ENCODE data around the gene SLC35F5. TPM values are rescaled to one million over a fixed set of nuclear protein-coding genes. Genes with fewer than 3 reads are reported as not detected.
"Not testable (repeated sequence)": the region's sequence is repeated elsewhere in the genome, so short reads cannot be mapped to it uniquely, and the experiment has no call there.

The SLC35F5 gene
- total and polyA plus RNA-seq, 12 donors: 22.5 to 466 (median 201) TPM

GRCh38 chr2:113675875-113676274 is 80.6 kb downstream of the SLC35F5 start:
- intact Hi-C loops (cut with DNase I): no loop called here
- Histone ChIP-seq H3K36me3 (replicated peaks in 1 of 2) (no peaks in the 10 kb centered on the region), H3K9me3 (replicated peaks in 1 of 3) (no peaks in the 10 kb centered on the region), H3K27me3 (no peaks in the 10 kb centered on the region), H3K27ac (no peak overlapping the region), H3K4me3 (no peak overlapping the region), H3K4me1 (replicated peaks in 1 of 2) (no peaks in the 10 kb centered on the region)
- TF ChIP-seq, protein P1, sequence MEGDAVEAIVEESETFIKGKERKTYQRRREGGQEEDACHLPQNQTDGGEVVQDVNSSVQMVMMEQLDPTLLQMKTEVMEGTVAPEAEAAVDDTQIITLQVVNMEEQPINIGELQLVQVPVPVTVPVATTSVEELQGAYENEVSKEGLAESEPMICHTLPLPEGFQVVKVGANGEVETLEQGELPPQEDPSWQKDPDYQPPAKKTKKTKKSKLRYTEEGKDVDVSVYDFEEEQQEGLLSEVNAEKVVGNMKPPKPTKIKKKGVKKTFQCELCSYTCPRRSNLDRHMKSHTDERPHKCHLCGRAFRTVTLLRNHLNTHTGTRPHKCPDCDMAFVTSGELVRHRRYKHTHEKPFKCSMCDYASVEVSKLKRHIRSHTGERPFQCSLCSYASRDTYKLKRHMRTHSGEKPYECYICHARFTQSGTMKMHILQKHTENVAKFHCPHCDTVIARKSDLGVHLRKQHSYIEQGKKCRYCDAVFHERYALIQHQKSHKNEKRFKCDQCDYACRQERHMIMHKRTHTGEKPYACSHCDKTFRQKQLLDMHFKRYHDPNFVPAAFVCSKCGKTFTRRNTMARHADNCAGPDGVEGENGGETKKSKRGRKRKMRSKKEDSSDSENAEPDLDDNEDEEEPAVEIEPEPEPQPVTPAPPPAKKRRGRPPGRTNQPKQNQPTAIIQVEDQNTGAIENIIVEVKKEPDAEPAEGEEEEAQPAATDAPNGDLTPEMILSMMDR (IDR thresholded peaks at IDR 0.05): no peak
- TF ChIP-seq POLR2A (IDR thresholded peaks at IDR 0.05): no peak
- 67 to 81% (median 77%) methylated on average over 8 to 9 of the region's 9 CpGs for WGBS, 4 donors
- DNase-seq: no peak

DNA sequence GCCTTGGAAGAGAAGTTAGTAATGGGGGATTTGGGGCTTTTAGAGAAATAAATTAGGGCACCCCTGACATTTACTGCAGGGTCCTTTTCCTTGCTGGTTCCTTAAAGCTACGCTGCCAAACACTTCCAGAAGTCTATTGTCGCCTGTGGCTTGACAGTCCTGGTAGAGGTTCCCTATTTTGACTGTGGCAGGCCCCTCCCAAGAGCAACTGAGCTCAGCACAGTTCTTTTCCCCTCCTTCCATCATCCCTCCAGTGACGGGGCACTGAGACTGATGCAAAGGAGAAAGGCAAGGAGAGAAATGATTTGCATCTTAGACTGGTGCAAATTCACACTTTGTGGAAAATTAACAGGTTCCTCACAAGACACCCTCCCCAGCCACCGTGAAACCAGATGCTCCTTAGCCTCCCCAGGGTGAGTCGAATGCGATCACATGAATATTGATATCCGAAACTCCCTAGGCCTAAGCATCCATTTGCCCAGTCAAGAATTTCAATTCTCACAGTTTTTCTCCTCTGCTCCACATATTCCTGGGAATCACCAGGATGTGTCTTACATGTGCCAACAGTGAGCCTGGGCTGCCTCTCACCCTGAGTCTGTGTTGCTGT is 84.0 kb downstream of the SLC35F5 start:
- intact Hi-C loops (cut with DNase I): no loop called here
- Histone ChIP-seq H3K27me3 (no peaks in the 10 kb centered on the region), H3K9me3 (replicated peaks in 1 of 3) (no peaks in the 10 kb centered on the region), H3K4me3 (no peak overlapping the region), H3K4me1 (replicated peaks in 1 of 2) (no peaks in the 10 kb centered on the region), H3K36me3 (replicated peaks in 1 of 2) (no peaks in the 10 kb centered on the region), H3K27ac (no peak overlapping the region)
- TF ChIP-seq POLR2A (IDR thresholded peaks at IDR 0.05): no peak
- TF ChIP-seq, protein P1 (IDR thresholded peaks at IDR 0.05): no peak
- DNase-seq: no peak
- WGBS, 4 donors: 71 to 77% (median 74%) methylated on average over 7 of the region's 7 CpGs

- H3K36me3 ChIP-seq (replicated peaks in 1 of 2); H3K4me3 ChIP-seq; H3K27me3 ChIP-seq; H3K9me3 ChIP-seq (replicated peaks in 1 of 3); intact Hi-C loops (cut with DNase I); H3K27ac ChIP-seq; DNase-seq; H3K4me1 ChIP-seq (replicated peaks in 1 of 2): not testable (repeated sequence)
- WGBS, 4 donors: 94 to 96% (median 95%) methylated on average over 16 to 21 of the region's 21 CpGs
These were observed 87.4 kb downstream of the SLC35F5 start for GRCh38 chr2:113669013-113669412.

DNA sequence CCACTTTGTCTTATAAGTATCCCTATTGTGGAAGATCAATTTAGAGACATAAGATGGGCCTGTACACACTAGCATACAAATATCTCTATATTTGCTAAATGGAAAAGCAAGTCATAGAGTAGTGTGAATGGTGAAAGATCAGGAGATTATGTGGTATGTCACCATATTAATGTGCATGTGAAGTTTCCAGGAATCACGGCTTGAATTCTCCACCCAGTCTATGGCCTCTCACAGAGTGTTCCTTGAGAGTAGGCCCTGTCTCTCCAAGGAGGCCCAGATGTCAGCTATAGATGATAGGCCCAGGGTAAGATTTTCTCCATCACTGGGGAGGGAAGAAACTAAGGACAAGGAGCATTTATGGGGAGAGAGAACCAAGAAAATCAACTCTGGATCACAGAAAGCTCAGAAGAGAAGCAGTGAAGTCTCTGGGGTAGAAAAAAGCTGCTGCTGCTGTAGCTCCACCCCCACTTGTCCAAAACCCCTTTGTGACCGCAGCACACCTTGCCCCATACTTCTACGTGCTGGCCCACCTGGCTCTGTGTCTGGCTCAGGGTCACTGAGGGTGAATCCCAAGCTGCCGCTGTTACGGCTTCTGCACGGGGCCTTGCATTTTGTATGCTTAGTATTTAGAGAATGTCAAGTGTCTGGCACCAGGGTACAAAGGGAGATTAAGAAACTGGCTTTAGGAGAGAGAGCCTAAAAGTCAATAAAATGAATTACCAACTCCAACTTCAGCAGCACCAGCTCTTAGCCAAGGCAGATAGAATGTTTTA is 91.5 kb downstream of the SLC35F5 start:
- H3K27me3 ChIP-seq; H3K27ac ChIP-seq; H3K4me3 ChIP-seq; H3K4me1 ChIP-seq (replicated peaks in 1 of 2); H3K36me3 ChIP-seq (replicated peaks in 1 of 2); intact Hi-C loops (cut with DNase I); H3K9me3 ChIP-seq (replicated peaks in 1 of 3); DNase-seq: not testable (repeated sequence)
- 82 to 90% (median 89%) methylated on average over 6 of the region's 6 CpGs for WGBS, 4 donors

- intact Hi-C loops (cut with DNase I); H3K4me1 ChIP-seq (replicated peaks in 1 of 2); H3K9me3 ChIP-seq (replicated peaks in 1 of 3); DNase-seq; H3K36me3 ChIP-seq (replicated peaks in 1 of 2); H3K27ac ChIP-seq; H3K27me3 ChIP-seq; H3K4me3 ChIP-seq: not testable (repeated sequence)
- 77 to 85% (median 82%) methylated on average over 10 of the region's 10 CpGs for WGBS, 4 donors
These were observed 93.0 kb downstream of the SLC35F5 start for GRCh38 chr2:113663285-113664060.

Small RNAs within 50 kb of the gene (microRNA-seq; reads per million reads assigned to microRNA genes)
- gene MIR4782: 0 reads per million in 3 donors

Small RNAs within 50 kb of the gene (small RNA-seq; reads per million reads assigned to genes)
- gene MIR4782: 0 reads per million in 2 donors
- gene RNU6-744P: 0 reads per million in 2 donors

Other genes with a start within 250 kb of the SLC35F5 start
- 10 to 100 TPM in 5 of 9 donors, 1 to 10 TPM in 3, under 1 TPM in 1; 0.36 to 21.6 (median 10.3) TPM for gene RABL2A, start 129.4 kb downstream of the SLC35F5 start, total RNA-seq
- 10 to 100 TPM in 2 of 3 donors, 1 to 10 TPM in 1; 7.3 to 34.4 (median 17.1) TPM for gene RABL2A, start 129.4 kb downstream of the SLC35F5 start, polyA plus RNA-seq
- 100 to 1,000 TPM; 103 to 530 (median 232) TPM for gene ACTR3, start 133.4 kb upstream of the SLC35F5 start, total RNA-seq
- gene ACTR3, start 133.4 kb upstream of the SLC35F5 start, polyA plus RNA-seq: 100 to 1,000 TPM in 1 of 3 donors, 10 to 100 TPM in 2; 28.1 to 227 (median 30.7) TPM